AG04449 (cell line): ENCODE measurements around the gene FSD1L.

Source experiments
- CTCF ChIA-PET: fragments of 350-600 bp; formaldehyde crosslinking; extraction: SDS; loops from one replicate; lab custom pipeline; 2021; ENCODE audit warnings: antibody characterized with exemption; lab: Yijun Ruan, JAX
- POLR2A ChIA-PET: fragments of 400-600, 350-600 bp; formaldehyde crosslinking; extraction: SDS; loops from one replicate; lab custom pipeline; 2020; ENCODE audit warnings: antibody characterized with exemption, inconsistent platforms; lab: Yijun Ruan, JAX
- DNase-seq: peaks from one replicate; pipeline ENCODE4 v3.0.0-alpha.2; 2010; ENCODE audit warnings: low read depth, low spot score
- H3K4me3 ChIP-seq: 2 replicates; pipeline ENCODE4 v1.5.1; 2011; ENCODE audit warnings: low read depth, mild to moderate bottlenecking, control low read depth, low read length
- TF ChIP-seq, protein P1 (sequence below): IDR thresholded peaks from one replicate; pipeline ENCODE4 v1.5.1; 2011; ENCODE audit warnings: mild to moderate bottlenecking, moderate library complexity, low read length, control low read depth, inconsistent platforms; ENCODE audit not compliant: insufficient read depth; ENCODE audit errors: missing control alignments

The FSD1L gene

DNA sequence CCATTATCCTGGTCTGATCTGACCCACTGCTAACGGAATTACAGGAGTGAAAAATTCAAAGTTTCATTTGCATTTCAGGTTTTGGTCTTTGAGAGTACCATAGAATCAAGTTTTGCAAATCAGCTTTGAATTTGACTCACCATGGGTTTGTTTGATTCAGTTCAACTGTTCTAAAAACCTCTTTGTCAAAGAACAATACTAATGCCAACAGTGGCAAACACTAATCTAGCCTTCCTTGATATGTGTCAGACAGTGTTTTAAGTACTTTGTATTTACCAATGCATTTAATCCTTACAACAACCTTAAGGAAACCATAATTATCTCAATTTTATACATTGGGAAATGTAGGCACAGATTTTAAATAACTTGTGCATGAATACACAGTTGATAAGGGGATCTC is 10.1 kb upstream of the FSD1L start:
- ChIA-PET POLR2A (no interaction called here), CTCF (interaction anchor here (1.4 kb wide), 1 partner anchor 14 kb away, joined by 3 read pairs; no protein-coding TSS in a partner anchor)
- TF ChIP-seq, protein P1, sequence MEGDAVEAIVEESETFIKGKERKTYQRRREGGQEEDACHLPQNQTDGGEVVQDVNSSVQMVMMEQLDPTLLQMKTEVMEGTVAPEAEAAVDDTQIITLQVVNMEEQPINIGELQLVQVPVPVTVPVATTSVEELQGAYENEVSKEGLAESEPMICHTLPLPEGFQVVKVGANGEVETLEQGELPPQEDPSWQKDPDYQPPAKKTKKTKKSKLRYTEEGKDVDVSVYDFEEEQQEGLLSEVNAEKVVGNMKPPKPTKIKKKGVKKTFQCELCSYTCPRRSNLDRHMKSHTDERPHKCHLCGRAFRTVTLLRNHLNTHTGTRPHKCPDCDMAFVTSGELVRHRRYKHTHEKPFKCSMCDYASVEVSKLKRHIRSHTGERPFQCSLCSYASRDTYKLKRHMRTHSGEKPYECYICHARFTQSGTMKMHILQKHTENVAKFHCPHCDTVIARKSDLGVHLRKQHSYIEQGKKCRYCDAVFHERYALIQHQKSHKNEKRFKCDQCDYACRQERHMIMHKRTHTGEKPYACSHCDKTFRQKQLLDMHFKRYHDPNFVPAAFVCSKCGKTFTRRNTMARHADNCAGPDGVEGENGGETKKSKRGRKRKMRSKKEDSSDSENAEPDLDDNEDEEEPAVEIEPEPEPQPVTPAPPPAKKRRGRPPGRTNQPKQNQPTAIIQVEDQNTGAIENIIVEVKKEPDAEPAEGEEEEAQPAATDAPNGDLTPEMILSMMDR, result no peak
- no peak for DNase-seq
- no peak overlapping the region for H3K4me3 ChIP-seq

DNA sequence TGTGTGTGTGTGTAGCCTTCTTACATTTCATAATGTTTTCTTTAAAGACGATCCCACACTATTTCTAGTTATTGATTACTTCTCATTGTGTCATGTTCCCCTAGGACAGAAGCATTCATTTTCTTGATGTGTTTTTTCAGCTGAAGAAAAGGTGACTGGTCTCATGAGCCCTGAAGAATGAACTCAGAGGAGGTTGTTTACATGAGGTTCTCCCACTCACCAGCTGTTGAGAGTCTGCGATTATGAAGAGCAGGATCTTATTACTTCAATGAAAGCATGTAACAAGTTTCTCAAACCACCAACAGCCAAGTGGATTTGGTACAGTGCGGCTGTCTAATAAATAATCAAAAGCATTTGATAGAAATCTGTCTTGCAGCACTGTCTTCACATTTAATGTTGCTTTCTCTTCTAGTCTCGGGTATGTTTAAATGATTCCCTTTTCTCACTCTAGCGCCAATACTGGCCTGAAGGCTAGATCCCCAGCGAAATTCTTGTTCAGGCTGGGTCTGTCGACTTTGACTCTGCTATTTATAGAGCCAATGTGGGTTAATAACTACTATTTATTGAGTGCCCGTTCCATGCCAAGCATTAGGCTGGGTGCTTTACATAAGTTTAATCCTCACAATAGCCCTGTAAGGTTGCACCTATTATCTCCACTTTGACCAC is 9.6 kb upstream of the FSD1L start:
- ChIA-PET POLR2A (no interaction called here), CTCF (interaction anchor here (1.4 kb wide), 1 partner anchor 15 kb away, joined by 3 read pairs; no protein-coding TSS in a partner anchor)
- TF ChIP-seq, protein P1, result no peak
- no peak for DNase-seq
- H3K4me3 ChIP-seq, result no peak overlapping the region

DNA sequence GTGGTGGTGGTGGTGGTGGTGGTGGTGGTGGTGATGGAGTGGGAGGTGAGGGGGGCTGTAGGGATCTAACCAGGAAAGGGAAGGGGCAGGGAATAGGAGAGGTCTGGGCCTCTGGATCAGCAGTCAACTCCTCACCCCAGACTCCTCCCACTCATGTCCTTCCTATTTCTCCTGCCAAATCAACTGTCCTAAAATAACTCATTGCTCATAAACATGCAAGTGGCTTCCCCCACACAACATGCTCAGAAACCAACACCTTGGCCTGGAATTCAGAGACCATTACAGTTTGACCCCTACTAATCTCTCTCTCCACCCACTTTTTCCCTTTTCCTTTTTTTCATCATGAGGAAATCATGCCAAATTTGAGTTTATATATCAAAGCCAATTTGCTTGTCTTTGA is 8.4 kb upstream of the FSD1L start:
- ChIA-PET CTCF (no interaction called here), POLR2A (no interaction called here)
- DNase-seq, result no peak
- TF ChIP-seq, protein P1, result no peak
- H3K4me3 ChIP-seq, result no peak overlapping the region

DNA sequence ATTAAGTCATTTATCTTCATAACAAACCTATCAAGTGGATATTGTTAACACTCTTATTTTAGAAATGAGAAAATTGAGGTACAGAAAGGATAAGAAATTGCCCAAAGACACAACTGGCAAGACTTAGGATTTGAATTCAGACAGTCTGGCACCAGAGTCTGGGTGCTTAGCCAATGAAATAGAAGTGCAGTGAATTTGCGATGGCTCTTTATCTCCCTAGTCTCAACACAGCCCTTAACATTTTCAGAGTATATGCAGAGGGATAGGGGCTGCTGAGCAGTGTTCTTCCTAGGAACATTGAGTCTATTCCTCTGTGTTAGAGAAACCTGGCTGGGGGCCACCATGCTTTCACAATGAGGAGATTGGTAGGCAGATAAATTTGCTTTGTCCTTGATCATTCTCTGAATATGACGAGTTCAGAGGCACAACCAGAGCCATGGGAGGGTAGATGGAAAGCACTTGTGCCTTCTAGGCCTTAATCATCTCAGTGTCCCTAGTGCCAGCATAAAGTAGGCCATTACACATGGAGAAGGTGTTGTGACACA is 6.1 kb upstream of the FSD1L start:
- no peak for DNase-seq
- H3K4me3 ChIP-seq, result no peak overlapping the region
- TF ChIP-seq, protein P1, result no peak
- ChIA-PET POLR2A (no interaction called here), CTCF (no interaction called here)

DNA sequence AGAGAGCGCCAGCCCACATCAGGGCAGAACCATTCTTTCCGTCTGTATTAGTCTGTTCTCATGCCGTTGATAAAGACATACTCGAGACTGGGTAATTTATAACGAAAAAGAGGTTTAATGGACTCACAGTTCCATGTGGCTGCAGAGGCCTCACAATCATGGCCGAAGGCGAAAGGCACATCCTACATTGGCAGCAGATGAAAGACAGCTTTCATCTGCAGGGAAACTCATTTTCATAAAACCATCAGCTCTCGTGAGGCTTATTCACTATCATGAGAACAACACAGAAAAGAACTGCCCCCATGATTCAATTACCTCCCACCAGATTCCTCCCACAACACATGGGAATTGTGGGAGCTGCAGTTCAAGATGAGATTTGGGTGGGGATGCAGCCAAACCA is 4.7 kb upstream of the FSD1L start:
- TF ChIP-seq, protein P1, result no peak
- no peak overlapping the region for H3K4me3 ChIP-seq
- ChIA-PET POLR2A (no interaction called here), CTCF (interaction anchor here (1.1 to 1.6 kb wide), 2 partner anchors 23 to 27 kb away, joined by 4 read pairs; no protein-coding TSS in a partner anchor)
- no peak for DNase-seq

DNA sequence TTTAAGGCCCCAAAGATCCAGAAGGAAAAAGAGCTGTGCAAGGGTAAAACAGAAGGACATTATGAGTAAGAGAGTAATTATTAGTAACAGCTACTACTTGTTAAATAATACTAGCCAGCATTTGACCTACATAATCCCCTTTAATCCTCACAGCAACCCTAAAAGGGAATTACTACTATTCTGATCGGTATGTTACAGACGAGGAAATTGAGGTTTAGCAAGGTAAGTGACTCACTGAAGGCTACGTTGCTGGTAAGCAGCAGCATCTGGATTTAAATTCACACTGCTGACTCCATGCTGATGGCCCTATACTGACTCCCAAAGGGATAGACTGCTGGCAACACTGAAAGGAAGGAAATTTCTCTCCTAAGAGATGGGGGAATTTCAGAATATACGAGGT is 3.7 kb upstream of the FSD1L start:
- POLR2A ChIA-PET, result no interaction called here

More for the DNA sequence above, 3.7 kb upstream of the FSD1L start:
- no peak overlapping the region for H3K4me3 ChIP-seq
- CTCF ChIA-PET, result interaction anchor here (0.8 to 1.6 kb wide), 2 partner anchors 28 to 534 kb away, joined by 3 to 4 read pairs; no protein-coding TSS in a partner anchor
- DNase-seq, result no peak
- TF ChIP-seq, protein P1, result no peak
